Small intestine (tissue), 7 donors: ENCODE measurements around the gene ATG16L2. TPM values are rescaled to one million over a fixed set of nuclear protein-coding genes. Genes with fewer than 3 reads are reported as not detected.

Experiments
- DNase-seq, 2 donors: peaks; one replicate each; pipeline versions ENCODE4 v3.0.0 to v3.0.0-alpha.2; 2013
- FAIRE-seq: peaks from 2 replicates; lab custom pipeline; 2012; peaks lifted over from hg19 to GRCh38; lab: Jason Lieb, UNC
- H3K27ac ChIP-seq, 3 donors: one replicate each; pipeline ENCODE4 v1.5.1; 2013; ENCODE audit warnings: low read length in 2 of 3, mild to moderate bottlenecking in 2 of 3, control low read depth in 1 of 3, inconsistent platforms in 1 of 3, low read depth in 1 of 3, moderate library complexity in 1 of 3
- H3K27me3 ChIP-seq, 3 donors: one replicate each; pipeline ENCODE4 v1.6.1; 2013; ENCODE audit warnings: low read length in 3 of 3, inconsistent platforms in 1 of 3; ENCODE audit not compliant: control insufficient read depth in 3 of 3, insufficient read depth in 3 of 3
- H3K36me3 ChIP-seq, 3 donors: one replicate each; pipeline ENCODE4 v1.6.1; 2013; ENCODE audit warnings: low read length in 3 of 3, inconsistent platforms in 1 of 3, low read depth in 1 of 3, mild to moderate bottlenecking in 1 of 3, moderate library complexity in 1 of 3; ENCODE audit not compliant: control insufficient read depth in 3 of 3, insufficient read depth in 2 of 3
- H3K4me1 ChIP-seq, 3 donors: one replicate each; pipeline ENCODE4 v1.6.1; 2013; ENCODE audit warnings: low read length in 2 of 3, inconsistent platforms in 1 of 3, low read depth in 1 of 3, mild to moderate bottlenecking in 1 of 3, moderate library complexity in 1 of 3; ENCODE audit not compliant: control insufficient read depth in 3 of 3, insufficient read depth in 2 of 3
- H3K4me3 ChIP-seq, 3 donors: one replicate each; pipeline ENCODE4 v1.5.1; 2013; ENCODE audit warnings: low read length in 3 of 3, control low read depth in 1 of 3, inconsistent platforms in 1 of 3, low read depth in 1 of 3, mild to moderate bottlenecking in 1 of 3, moderate library complexity in 1 of 3
- H3K9me3 ChIP-seq, 2 donors: one replicate each; pipeline ENCODE4 v1.6.1; 2013; ENCODE audit warnings: low read depth in 1 of 2, low read length in 1 of 2; ENCODE audit not compliant: control insufficient read depth in 2 of 2, insufficient read depth in 1 of 2
- WGBS, 3 donors: extraction: QIAGEN DNeasy Blood & Tissue Kit; methylation state at CpG; one replicate each; pipeline ENCODE4 v1.1.7; 2013; 5-methylcytosine and 5-hydroxymethylcytosine counted together
- polyA plus RNA-seq, 4 donors: library from polyadenylated mRNA; stranded (reverse) in 3 of 4; unstranded in 1 of 4; fragments of 200-250 nt in 3 of 4; fragments of 120-200 nt in 1 of 4; gene quantifications; one replicate each; pipeline versions ENCODE4 v1.2.1 to v1.2.3, GENCODE V29; 2013
- donor health status: healthy with polysubstance abuse.
- donor health status: control.
- donor health status: control.
- donor health status: Bipolar disorder and iron deficiency.
- donor health status: healthy.

The ATG16L2 gene
- polyA plus RNA-seq, 4 donors = 19.7 to 50.7 (median 40.1) TPM

DNA sequence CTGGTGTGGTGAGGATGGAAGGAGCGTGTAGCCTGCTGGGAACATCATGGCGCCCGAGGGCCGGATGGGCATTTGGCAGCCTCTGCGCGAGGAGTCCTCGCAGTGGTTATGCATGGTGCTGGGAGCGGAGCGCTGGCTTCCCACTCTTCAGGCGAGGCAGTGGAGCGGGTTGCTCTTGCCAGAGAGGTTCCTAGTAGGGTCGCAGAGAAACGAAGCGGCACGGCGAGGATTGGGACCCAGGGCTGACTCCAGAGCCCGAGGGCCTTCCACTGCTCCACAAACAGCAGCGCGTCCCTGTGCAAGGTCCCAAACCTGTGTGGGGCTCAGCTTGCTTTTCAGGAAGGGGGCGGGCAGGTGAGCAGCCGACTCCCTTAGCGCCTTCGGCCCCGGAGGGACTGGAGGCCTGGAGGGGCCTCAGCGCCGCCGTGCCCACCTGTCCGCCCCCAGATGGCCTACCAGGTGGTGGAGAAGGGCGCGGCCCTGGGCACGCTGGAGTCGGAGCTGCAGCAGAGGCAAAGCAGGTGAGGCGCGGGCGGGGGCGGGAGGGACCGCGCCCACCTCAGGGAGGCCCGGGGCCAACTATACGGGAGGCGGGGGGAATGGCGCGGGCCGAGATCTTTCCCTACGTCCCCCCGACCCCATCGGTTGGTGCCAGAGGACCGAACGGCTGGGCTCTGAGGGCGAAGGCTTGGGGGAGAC is 7.2 kb downstream of the ATG16L2 start:
- no peak for FAIRE-seq
- Histone ChIP-seq H3K9me3 (no peaks in the 10 kb centered on the region), H3K36me3 (peaks cover 0 to 67% (median 6%) of the 10 kb centered on the region in 3 donors), H3K27ac (peak overlapping the region in 2 of 3 donors; percentile 61), H3K4me3 (peak overlapping the region in 2 of 3 donors; percentile 34 to 60), H3K4me1 (peaks cover 0 to 20% (median 2%) of the 10 kb centered on the region in 3 donors), H3K27me3 (no peaks in the 10 kb centered on the region)
- WGBS, 3 donors = 48 to 58% (median 52%) methylated on average over 26 to 50 of the region's 50 CpGs
- peak; percentile 42 to 74 for DNase-seq

DNA sequence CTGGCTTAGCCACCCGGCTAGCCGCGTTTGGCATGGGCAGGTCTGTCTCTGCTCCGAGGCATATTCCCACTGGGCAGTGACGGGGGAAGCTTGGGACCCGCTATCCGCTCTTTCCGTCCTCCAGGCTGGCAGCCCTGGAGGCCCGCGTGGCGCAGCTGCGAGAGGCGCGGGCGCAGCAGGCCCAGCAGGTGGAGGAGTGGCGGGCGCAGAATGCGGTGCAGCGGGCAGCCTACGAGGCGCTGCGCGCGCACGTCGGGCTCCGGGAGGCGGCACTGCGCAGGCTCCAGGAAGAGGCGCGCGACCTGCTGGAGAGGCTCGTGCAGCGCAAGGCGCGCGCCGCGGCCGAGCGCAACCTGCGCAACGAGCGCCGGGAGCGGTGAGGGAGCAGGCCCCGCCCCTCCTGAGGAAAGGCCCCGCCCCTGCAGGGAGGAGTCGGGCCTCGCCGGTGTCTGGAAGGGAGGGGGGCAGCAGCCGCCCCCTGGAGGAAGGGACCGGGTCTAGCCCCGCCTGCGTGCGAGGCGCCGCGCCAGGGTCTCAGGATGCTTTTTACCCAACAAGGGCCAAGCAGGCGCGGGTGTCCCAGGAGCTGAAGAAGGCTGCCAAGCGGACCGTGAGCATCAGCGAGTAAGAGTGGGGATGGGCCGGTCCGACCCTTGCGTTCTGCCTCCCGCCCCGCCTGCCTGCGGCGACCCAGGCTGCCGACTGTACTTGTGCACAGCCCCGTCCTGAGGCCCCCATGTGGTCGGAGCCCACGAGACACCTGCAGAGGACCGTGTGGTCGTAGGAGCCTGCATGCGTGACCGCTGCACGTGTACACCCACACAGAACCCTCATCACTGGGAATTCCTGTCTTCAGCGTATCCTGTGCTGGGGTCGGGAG is 7.9 kb downstream of the ATG16L2 start:
- no peak for FAIRE-seq
- Histone ChIP-seq H3K27me3 (no peaks in the 10 kb centered on the region), H3K9me3 (no peaks in the 10 kb centered on the region), H3K4me1 (peaks cover 0 to 21% (median 0%) of the 10 kb centered on the region in 3 donors), H3K36me3 (peaks cover 0 to 72% (median 6%) of the 10 kb centered on the region in 3 donors), H3K4me3 (peak overlapping the region in 2 of 3 donors; percentile 34 to 60), H3K27ac (peak overlapping the region; percentile 5 to 61 (median 61))
- WGBS, 3 donors = 20 to 29% (median 21%) methylated on average over 58 to 82 of the region's 82 CpGs
- DNase-seq = peak; percentile 89 to 97

DNA sequence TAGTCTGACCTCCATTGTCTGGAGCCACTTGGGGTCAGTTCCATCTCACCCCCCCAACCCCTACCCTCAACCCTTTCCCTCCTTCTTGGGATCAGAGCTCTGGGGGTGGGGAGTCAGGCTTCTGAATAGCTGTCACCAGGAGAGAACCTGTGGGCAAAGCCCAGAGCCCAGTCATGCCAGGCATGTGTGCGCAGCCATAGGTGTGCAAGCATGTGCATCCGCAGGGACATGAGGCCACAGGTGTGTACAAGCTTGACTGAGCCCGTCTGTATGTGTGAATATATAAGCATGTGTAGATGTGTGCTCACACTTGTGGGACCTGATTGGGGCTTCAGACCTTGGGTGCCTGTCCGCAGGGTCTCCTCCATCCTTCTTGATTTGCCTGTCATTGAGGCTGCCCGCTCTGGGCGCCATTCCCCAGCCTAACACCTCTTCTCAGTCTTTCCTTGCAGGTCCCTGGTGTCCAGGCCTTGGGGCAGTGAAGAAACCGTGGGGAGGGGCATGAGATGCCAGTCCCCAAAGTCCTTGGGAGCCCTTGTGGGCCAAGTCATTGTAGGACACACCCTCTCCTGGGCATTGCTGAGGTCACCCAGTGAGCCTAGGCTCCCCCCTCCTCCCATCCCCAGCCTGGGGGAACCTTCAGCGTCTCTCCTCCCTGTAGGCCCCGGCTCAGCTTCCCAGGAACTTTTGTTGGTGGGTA is 9.0 kb downstream of the ATG16L2 start:
- Histone ChIP-seq H3K9me3 (no peaks in the 10 kb centered on the region), H3K27me3 (no peaks in the 10 kb centered on the region), H3K36me3 (peaks cover 0 to 65% (median 6%) of the 10 kb centered on the region in 3 donors), H3K27ac (no peak overlapping the region), H3K4me1 (peaks cover 0 to 31% (median 0%) of the 10 kb centered on the region in 3 donors), H3K4me3 (no peak overlapping the region)
- DNase-seq (no peak), FAIRE-seq (no peak)
- WGBS, 3 donors = 91 to 96% (median 94%) methylated on average over 9 of the region's 9 CpGs

DNA sequence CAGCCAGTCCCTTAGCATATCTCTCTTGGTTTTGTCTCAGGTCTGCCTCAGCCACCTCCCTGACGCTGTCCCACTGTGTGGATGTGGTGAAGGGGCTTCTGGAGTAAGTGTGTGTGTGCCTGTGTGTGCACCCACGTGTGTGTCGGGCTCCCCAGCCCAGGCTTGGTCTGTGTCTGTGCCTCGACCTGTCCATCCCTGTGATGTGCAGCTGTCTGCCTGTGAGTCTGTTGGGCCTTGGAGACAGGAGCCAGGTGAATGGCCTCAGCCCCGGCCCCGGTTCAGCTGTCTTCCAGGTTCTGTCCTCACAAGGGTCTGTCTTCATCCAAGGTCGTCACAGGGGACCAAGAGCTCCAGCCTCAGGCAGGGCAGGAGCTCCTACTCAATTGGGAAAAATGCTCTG is 9.8 kb downstream of the ATG16L2 start:
- no peak for DNase-seq
- Histone ChIP-seq H3K4me1 (peaks cover 0 to 37% (median 0%) of the 10 kb centered on the region in 3 donors), H3K4me3 (no peak overlapping the region), H3K9me3 (no peaks in the 10 kb centered on the region), H3K27ac (peak overlapping the region in 1 of 3 donors; percentile 41), H3K36me3 (peaks cover 0 to 65% (median 6%) of the 10 kb centered on the region in 3 donors), H3K27me3 (no peaks in the 10 kb centered on the region)
- no peak for FAIRE-seq
- 82 to 92% (median 82%) methylated on average over 7 of the region's 7 CpGs for WGBS, 3 donors

DNA sequence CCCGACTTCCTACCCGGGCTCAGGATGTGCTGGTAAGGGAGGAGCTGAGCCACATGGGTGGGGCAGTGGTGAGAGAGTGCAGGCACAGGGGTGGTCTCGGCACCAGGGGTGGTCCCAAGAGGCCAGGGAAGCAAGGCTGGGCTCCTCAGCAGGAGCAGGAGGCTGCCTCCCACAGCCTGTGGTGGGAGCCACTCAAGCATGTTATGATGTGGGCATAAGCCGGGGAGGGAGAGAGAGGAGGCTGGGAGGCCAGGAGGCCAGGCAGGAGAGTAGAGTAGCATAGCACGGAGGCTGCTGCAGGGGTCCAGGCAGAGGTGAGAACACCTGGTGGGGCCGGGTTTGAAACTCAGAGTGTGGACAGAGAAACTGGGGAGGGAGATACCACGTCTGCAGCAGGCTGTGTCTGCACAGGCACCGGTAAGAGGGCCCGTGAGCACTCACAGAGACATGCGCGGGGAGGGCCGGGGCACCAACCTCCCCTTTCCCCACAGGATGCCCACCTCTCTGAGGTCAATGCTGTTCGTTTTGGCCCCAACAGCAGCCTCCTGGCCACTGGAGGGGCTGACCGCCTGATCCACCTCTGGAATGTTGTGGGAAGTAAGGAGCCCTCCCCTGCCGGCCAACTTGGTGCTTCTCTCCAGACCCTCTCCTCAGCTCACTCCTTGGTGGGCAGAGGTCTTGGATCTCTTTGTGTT is 10.7 kb downstream of the ATG16L2 start:
- WGBS, 3 donors = 77 to 91% (median 90%) methylated on average over 15 of the region's 15 CpGs
- Histone ChIP-seq H3K27me3 (no peaks in the 10 kb centered on the region), H3K4me1 (peaks cover 0 to 37% (median 0%) of the 10 kb centered on the region in 3 donors), H3K27ac (no peak overlapping the region), H3K36me3 (peaks cover 0 to 69% (median 3%) of the 10 kb centered on the region in 3 donors), H3K4me3 (no peak overlapping the region), H3K9me3 (no peaks in the 10 kb centered on the region)
- DNase-seq = no peak
- no peak for FAIRE-seq

DNA sequence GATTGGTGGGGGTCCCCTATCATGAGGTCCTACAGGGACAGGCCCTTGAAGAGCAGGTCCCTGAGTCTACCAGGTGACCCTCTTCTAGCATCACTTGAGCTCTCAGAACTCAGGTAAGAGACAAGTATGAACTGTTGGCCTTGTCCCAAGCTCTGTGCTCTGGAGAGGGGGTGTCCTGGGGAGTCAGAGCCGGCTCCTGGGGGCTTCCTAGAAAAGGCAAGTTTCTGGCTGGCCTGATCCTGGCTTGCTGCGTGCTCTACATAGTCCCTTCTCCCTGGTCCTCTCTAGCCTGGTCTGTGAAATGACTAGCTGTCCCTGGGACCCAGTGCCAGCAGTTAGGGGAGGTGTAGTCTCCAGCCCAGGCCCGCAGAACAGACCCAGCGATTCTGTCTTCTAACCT is 11.4 kb downstream of the ATG16L2 start:
- peaks cover 0 to 73% (median 5%) of the 10 kb centered on the region in 3 donors for H3K36me3 ChIP-seq
- H3K27me3 ChIP-seq = no peaks in the 10 kb centered on the region
- WGBS, 3 donors = 71 to 81% (median 71%) methylated on average over 4 of the region's 4 CpGs
- DNase-seq = no peak
- peaks cover 0 to 35% (median 0%) of the 10 kb centered on the region in 3 donors for H3K4me1 ChIP-seq
- no peaks in the 10 kb centered on the region for H3K9me3 ChIP-seq
- H3K27ac ChIP-seq = no peak overlapping the region
- no peak overlapping the region for H3K4me3 ChIP-seq
- FAIRE-seq = no peak

DNA sequence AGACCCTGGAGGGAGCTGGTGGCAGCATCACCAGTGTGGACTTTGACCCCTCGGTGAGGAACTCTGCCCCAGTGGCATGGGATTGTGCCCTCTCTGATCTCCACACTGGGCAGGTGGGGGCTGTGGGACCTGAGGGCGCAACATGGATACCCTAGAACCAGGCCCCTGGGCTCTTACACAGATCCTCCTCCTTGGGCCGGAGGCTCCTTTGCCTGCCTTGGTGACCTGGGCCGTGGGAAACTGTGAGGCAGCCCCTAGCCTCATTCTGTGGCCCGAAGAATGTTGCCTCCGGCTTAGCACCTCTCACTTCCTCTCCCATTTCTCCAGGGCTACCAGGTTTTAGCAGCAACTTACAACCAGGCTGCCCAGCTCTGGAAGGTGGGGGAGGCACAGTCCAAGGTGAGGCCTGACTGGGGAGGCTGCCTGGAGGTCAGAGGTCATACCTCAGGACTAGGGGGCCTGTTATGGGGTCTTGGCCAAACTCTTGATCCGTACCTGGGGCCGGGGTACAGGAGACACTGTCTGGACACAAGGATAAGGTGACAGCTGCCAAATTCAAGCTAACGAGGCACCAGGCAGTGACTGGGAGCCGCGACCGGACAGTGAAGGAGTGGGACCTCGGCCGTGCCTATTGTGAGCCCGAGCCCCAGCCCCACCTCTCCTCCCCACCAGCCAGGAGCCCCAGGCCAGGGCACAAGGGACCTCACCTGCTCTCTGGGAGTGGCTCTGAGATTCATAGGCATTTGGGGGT is 12.2 kb downstream of the ATG16L2 start:
- FAIRE-seq = no peak

More for the DNA sequence above, 12.2 kb downstream of the ATG16L2 start:
- H3K4me1 ChIP-seq = peaks cover 0 to 28% (median 0%) of the 10 kb centered on the region in 3 donors
- H3K27me3 ChIP-seq = no peaks in the 10 kb centered on the region
- 89 to 92% (median 91%) methylated on average over 15 of the region's 15 CpGs for WGBS, 3 donors
- H3K36me3 ChIP-seq = peaks cover 0 to 74% (median 5%) of the 10 kb centered on the region in 3 donors
- no peak for DNase-seq
- H3K9me3 ChIP-seq = no peaks in the 10 kb centered on the region
- H3K4me3 ChIP-seq = no peak overlapping the region
- no peak overlapping the region for H3K27ac ChIP-seq
